ENCODE data around the gene PHLDB2. TPM values are rescaled to one million over a fixed set of nuclear protein-coding genes. Genes with fewer than 3 reads are reported as not detected.

Gene PHLDB2
- total RNA-seq, 1 experiment from 2014 or later, result 13.2 TPM

- no peak overlapping the region for H4K8ac ChIP-seq (replicated peaks; ENCODE audit: insufficient read length, low read depth, low read length)
- no peak for TF ChIP-seq CTCF (conservative IDR thresholded peaks at IDR 0.05)
These were observed 78.8 kb downstream of the PHLDB2 start for GRCh38 chr3:111937871-111938270.

More at GRCh38 chr3:111937871-111938270, 78.8 kb downstream of the PHLDB2 start:
- H3K18ac ChIP-seq (ENCODE audit: insufficient read length, low read depth, low read length), result no peak overlapping the region
- H2BK5ac ChIP-seq (ENCODE audit: insufficient read length, low read length), result no peak overlapping the region
- Mint-ChIP-seq H3K4me3 (no peak overlapping the region), H3K36me3 (ENCODE audit: insufficient read depth in 1 of 3, low read depth in 3 of 3) (peaks cover 0 to 9% (median 5%) of the 10 kb centered on the region in 3 experiments; a peak in 3 of 7 replicates), H3K9me3 (no peaks in the 10 kb centered on the region), H3K4me1 (no peaks in the 10 kb centered on the region), H3K27ac (no peak overlapping the region), H3K27me3 (ENCODE audit: low read depth) (no peaks in the 10 kb centered on the region)
- H3K56ac ChIP-seq (ENCODE audit: insufficient read length, low read depth, low read length), result no peak overlapping the region
- no peak overlapping the region for H2BK120ac ChIP-seq (ENCODE audit: low read depth, low read length, poor library complexity, severe bottlenecking)
- H3K4me2 ChIP-seq (ENCODE audit: insufficient read depth, insufficient read length, low read length), result no peak overlapping the region
- H2BK20ac ChIP-seq (ENCODE audit: low read depth, low read length, poor library complexity, severe bottlenecking), result no peak overlapping the region
- H2BK12ac ChIP-seq (ENCODE audit: insufficient read length, low read depth, low read length), result no peak overlapping the region
- no peaks in the 10 kb centered on the region for H3K79me1 ChIP-seq (ENCODE audit: insufficient read depth, low read depth, low read length, poor library complexity, severe bottlenecking)
- no peaks in the 10 kb centered on the region for H3K4me1 ChIP-seq (ENCODE audit: insufficient read depth, low read length)
- no peaks in the 10 kb centered on the region for H3K23me2 ChIP-seq (ENCODE audit: insufficient read length, low read depth, low read length, poor library complexity, severe bottlenecking)
- H3K79me2 ChIP-seq (ENCODE audit: insufficient read depth, low read length), result no peaks in the 10 kb centered on the region
- DNase-seq, result no peak
- no peak overlapping the region for H3K27ac ChIP-seq (ENCODE audit: insufficient read length, low read depth, low read length)
- H2BK15ac ChIP-seq (ENCODE audit: low read depth, low read length), result no peak overlapping the region
- no peak overlapping the region for H4K5ac ChIP-seq (ENCODE audit: insufficient read length, low read depth, low read length)
- H3K23ac ChIP-seq (ENCODE audit: insufficient read length, low read depth, low read length), result no peak overlapping the region
- H2AFZ ChIP-seq (ENCODE audit: low read length), result no peak overlapping the region
- no peak overlapping the region for H2AK5ac ChIP-seq (ENCODE audit: insufficient read length, low read length)
- H3K9ac ChIP-seq (ENCODE audit: extremely low read depth, insufficient read length, low read length), result no peak overlapping the region
- no peak overlapping the region for H3T11ph ChIP-seq (ENCODE audit: low read length)
- no peak overlapping the region for H4K91ac ChIP-seq (ENCODE audit: insufficient read length, low read depth, low read length)
- no peaks in the 10 kb centered on the region for H4K20me1 ChIP-seq (ENCODE audit: control insufficient read depth, insufficient read depth, insufficient read length)
- no peak overlapping the region for H3K14ac ChIP-seq (ENCODE audit: insufficient read depth, low read length)
- no peaks in the 10 kb centered on the region for H3K27me3 ChIP-seq (ENCODE audit: insufficient read depth, low read length)
- H3K4ac ChIP-seq (ENCODE audit: low read depth, low read length), result no peak overlapping the region
- no peaks in the 10 kb centered on the region for H3K9me3 ChIP-seq (ENCODE audit: control insufficient read depth, low read depth, low read length)

Measured in H9 (cell line).